Ascending aorta (tissue), 2 donors: ENCODE measurements around the gene BLACAT1. TPM values are rescaled to one million over a fixed set of nuclear protein-coding genes. Genes with fewer than 3 reads are reported as not detected.

Experiments used
- DNase-seq, 2 donors: peaks; one replicate each; pipeline ENCODE4 v3.0.0-alpha.2; 2019; ENCODE audit warnings: low spot score in 2 of 2
- H3K27ac ChIP-seq, 2 donors: fragments of 200-600 bp; sonication (generic); one replicate each; pipeline ENCODE4 v1.5.1; 2016 to 2017; ENCODE audit warnings: mild to moderate bottlenecking in 1 of 2
- H3K27me3 ChIP-seq: fragments of 200-600 bp; sonication (generic); one replicate; pipeline ENCODE4 v1.5.1; 2017
- H3K36me3 ChIP-seq, 2 donors: fragments of 200-600 bp; sonication (generic); one replicate each; pipeline ENCODE4 v1.5.1; 2016
- H3K4me1 ChIP-seq, 2 donors: fragments of 200-600 bp; sonication (generic); one replicate each; pipeline ENCODE4 v1.5.1; 2016 to 2017; ENCODE audit warnings: mild to moderate bottlenecking in 1 of 2
- H3K4me3 ChIP-seq, 2 donors: fragments of 200-600 bp; sonication (generic); one replicate each; pipeline ENCODE4 v1.5.1; 2016 to 2017; ENCODE audit warnings: mild to moderate bottlenecking in 1 of 2
- H3K9me3 ChIP-seq, 2 donors: fragments of 200-600 bp; sonication (generic); one replicate each; pipeline ENCODE4 v1.5.1; 2016
- intact Hi-C: fragments of 100-400 bp; cut with DNase I; formaldehyde crosslinking; loops from one replicate; pipeline ENCODE4 v1.15.1; 2023
- total RNA-seq: library from RNA; depleted of rRNA; stranded (reverse); fragments of >200 nt; gene quantifications from one replicate; pipeline ENCODE4 v1.1.0, GENCODE V29; 2016
- TF ChIP-seq, protein P1 (sequence below), 3 experiments: fragments of 200-600 bp in 2 of 3; fragments of 450-650 bp in 1 of 3; sonication (generic) in 2 of 3; IDR thresholded peaks; one replicate each; pipeline ENCODE4 v1.5.1; 2016 to 2019; ENCODE audit warnings: antibody characterized with exemption in 3 of 3, mild to moderate bottlenecking in 1 of 3, moderate library complexity in 1 of 3

BLACAT1 gene
- total RNA-seq, 1 donor from 2014 or later: not detected

- intact Hi-C loops: no loop called here
- Histone ChIP-seq H3K27me3 (peaks cover 22% of the 10 kb centered on the region), H3K4me3 (no peak overlapping the region), H3K36me3 (no peaks in the 10 kb centered on the region), H3K27ac (no peak overlapping the region), H3K4me1 (peaks cover 4 to 15% of the 10 kb centered on the region in 2 donors), H3K9me3 (no peaks in the 10 kb centered on the region)
- TF ChIP-seq, protein P1, sequence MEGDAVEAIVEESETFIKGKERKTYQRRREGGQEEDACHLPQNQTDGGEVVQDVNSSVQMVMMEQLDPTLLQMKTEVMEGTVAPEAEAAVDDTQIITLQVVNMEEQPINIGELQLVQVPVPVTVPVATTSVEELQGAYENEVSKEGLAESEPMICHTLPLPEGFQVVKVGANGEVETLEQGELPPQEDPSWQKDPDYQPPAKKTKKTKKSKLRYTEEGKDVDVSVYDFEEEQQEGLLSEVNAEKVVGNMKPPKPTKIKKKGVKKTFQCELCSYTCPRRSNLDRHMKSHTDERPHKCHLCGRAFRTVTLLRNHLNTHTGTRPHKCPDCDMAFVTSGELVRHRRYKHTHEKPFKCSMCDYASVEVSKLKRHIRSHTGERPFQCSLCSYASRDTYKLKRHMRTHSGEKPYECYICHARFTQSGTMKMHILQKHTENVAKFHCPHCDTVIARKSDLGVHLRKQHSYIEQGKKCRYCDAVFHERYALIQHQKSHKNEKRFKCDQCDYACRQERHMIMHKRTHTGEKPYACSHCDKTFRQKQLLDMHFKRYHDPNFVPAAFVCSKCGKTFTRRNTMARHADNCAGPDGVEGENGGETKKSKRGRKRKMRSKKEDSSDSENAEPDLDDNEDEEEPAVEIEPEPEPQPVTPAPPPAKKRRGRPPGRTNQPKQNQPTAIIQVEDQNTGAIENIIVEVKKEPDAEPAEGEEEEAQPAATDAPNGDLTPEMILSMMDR (IDR thresholded peaks at IDR 0.05): no peak
- no peak for DNase-seq
Observed at GRCh38 chr1:205452364-205452763, 3.5 kb downstream of the BLACAT1 start.

DNA sequence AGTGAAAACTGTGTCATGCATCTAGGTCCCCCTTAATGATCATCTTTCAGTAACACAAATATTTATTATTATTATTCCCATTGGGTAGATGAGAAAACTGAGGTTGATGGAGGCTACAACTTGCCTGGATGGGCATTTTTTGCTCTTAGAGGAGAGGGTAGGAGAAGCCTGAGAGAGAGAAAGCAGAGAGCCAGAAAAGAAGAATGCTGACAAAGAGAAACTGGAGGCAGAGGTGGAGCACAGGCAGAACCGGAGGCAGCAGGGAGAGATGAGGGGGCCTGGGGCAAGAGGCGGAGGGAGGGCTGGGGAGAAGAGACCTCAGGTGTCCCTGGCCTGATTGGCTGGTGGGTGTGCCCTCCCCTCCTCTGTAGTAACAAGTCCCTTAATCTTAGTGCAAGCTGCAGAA lies 4.1 kb downstream of the BLACAT1 start:
- H3K27ac ChIP-seq: no peak overlapping the region
- intact Hi-C loops: no loop called here
- no peaks in the 10 kb centered on the region for H3K36me3 ChIP-seq
- H3K27me3 ChIP-seq: peaks cover 22% of the 10 kb centered on the region
- H3K9me3 ChIP-seq: no peaks in the 10 kb centered on the region
- DNase-seq: no peak
- H3K4me1 ChIP-seq: peaks cover 4 to 11% of the 10 kb centered on the region in 2 donors
- H3K4me3 ChIP-seq: no peak overlapping the region
- TF ChIP-seq, protein P1 (IDR thresholded peaks at IDR 0.05): no peak

- H3K27ac ChIP-seq: no peak overlapping the region
- no peaks in the 10 kb centered on the region for H3K36me3 ChIP-seq
- no peak overlapping the region for H3K4me3 ChIP-seq
- no peak for DNase-seq
- H3K9me3 ChIP-seq: no peaks in the 10 kb centered on the region
- intact Hi-C loops: no loop called here
- H3K4me1 ChIP-seq: peaks cover 2 to 7% of the 10 kb centered on the region in 2 donors
- TF ChIP-seq, protein P1 (IDR thresholded peaks at IDR 0.05): no peak
- H3K27me3 ChIP-seq: peaks cover 18% of the 10 kb centered on the region
Observed at GRCh38 chr1:205451202-205451601, 4.6 kb downstream of the BLACAT1 start.

- Histone ChIP-seq H3K27ac (no peak overlapping the region), H3K36me3 (no peaks in the 10 kb centered on the region), H3K4me3 (no peak overlapping the region), H3K27me3 (peaks cover 11% of the 10 kb centered on the region), H3K4me1 (no peaks in the 10 kb centered on the region), H3K9me3 (no peaks in the 10 kb centered on the region)
- TF ChIP-seq, protein P1 (IDR thresholded peaks at IDR 0.05): no peak
- intact Hi-C loops: no loop called here
- no peak for DNase-seq
Observed at GRCh38 chr1:205450448-205450847, 5.4 kb downstream of the BLACAT1 start.

GRCh38 chr1:205449750-205450443 lies 5.9 kb downstream of the BLACAT1 start:
- Histone ChIP-seq H3K27ac (no peak overlapping the region), H3K4me1 (no peaks in the 10 kb centered on the region), H3K36me3 (no peaks in the 10 kb centered on the region), H3K27me3 (peaks cover 8% of the 10 kb centered on the region), H3K9me3 (no peaks in the 10 kb centered on the region), H3K4me3 (no peak overlapping the region)
- intact Hi-C loops: no loop called here
- TF ChIP-seq, protein P1 (IDR thresholded peaks at IDR 0.05): no peak
- no peak for DNase-seq
